ENCODE results near the gene ITGAX.

DNA sequence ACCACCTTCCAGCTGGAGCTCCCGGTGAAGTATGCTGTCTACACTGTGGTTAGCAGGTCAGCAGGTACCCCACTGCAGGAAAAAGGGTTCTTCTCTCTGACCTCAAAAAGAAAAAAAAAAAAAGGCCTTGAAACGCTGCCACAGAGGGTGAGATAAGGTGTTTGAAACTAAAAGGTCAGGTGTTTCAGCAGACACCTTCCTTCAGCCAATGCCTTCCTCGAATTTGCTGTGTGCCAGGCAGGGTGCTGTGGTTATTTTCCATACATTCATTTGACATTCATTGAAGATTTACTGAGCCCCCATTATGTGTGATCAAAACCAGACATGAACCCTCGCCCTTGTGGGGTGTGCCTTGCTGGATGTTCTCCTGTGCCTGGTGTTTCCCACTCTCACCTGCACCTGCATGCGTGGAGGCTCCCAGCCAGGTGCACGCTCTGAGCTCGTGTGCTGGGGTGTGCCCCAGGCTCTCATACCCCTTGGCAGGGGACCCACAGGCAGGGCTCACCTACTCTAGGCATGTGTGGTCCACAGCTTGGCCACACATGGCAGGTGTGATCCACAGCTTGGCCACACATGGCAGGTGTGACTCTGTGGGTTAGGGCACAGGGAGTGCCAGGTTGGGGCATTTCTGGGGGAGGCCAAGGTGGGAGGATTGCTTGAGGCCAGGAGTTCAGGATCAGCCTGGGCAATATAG, 22.4 kb downstream of the ITGAX start:
- TF ChIP-seq, protein P1, sequence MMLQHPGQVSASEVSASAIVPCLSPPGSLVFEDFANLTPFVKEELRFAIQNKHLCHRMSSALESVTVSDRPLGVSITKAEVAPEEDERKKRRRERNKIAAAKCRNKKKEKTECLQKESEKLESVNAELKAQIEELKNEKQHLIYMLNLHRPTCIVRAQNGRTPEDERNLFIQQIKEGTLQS (IDR thresholded peaks at IDR 0.05; ENCODE audit: borderline replicate concordance, extremely low read depth, low read depth, low read length) = no peak
- TF ChIP-seq SREBF2 (IDR thresholded peaks at IDR 0.05; ENCODE audit: low read length) (no peak), RCOR1 (conservative IDR thresholded peaks at IDR 0.05; ENCODE audit: low read depth, low read length) (no peak), EP300 (IDR thresholded peaks at IDR 0.05; ENCODE audit: borderline replicate concordance in 1 of 2, control insufficient read depth in 1 of 2, low read depth in 2 of 2, low read length in 2 of 2) (no peak)
- TF ChIP-seq, protein P2, sequence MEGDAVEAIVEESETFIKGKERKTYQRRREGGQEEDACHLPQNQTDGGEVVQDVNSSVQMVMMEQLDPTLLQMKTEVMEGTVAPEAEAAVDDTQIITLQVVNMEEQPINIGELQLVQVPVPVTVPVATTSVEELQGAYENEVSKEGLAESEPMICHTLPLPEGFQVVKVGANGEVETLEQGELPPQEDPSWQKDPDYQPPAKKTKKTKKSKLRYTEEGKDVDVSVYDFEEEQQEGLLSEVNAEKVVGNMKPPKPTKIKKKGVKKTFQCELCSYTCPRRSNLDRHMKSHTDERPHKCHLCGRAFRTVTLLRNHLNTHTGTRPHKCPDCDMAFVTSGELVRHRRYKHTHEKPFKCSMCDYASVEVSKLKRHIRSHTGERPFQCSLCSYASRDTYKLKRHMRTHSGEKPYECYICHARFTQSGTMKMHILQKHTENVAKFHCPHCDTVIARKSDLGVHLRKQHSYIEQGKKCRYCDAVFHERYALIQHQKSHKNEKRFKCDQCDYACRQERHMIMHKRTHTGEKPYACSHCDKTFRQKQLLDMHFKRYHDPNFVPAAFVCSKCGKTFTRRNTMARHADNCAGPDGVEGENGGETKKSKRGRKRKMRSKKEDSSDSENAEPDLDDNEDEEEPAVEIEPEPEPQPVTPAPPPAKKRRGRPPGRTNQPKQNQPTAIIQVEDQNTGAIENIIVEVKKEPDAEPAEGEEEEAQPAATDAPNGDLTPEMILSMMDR (IDR thresholded peaks at IDR 0.05 in 2 of 3, conservative IDR thresholded peaks at IDR 0.05 in 1 of 3; ENCODE audit: control insufficient read depth in 2 of 3, extremely low read depth in 1 of 3, insufficient read depth in 1 of 3, low read depth in 3 of 3, low read length in 3 of 3) = no peak
- TF ChIP-seq, protein P3, sequence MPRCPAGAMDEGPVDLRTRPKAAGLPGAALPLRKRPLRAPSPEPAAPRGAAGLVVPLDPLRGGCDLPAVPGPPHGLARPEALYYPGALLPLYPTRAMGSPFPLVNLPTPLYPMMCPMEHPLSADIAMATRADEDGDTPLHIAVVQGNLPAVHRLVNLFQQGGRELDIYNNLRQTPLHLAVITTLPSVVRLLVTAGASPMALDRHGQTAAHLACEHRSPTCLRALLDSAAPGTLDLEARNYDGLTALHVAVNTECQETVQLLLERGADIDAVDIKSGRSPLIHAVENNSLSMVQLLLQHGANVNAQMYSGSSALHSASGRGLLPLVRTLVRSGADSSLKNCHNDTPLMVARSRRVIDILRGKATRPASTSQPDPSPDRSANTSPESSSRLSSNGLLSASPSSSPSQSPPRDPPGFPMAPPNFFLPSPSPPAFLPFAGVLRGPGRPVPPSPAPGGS (IDR thresholded peaks at IDR 0.05; ENCODE audit: borderline replicate concordance, insufficient read depth, low read depth, low read length, poor library complexity, severe bottlenecking) = no peak

Measured in GM12878 (cell line).